Measurements from ENCODE around the gene GPANK1. TPM values are rescaled to one million over a fixed set of nuclear protein-coding genes. Genes with fewer than 3 reads are reported as not detected.
"Not testable (repeated sequence)": the region's sequence is repeated elsewhere in the genome, so short reads cannot be mapped to it uniquely, and the experiment has no call there.

The GPANK1 gene
- 16.7 TPM for total RNA-seq

- ATAC-seq (peak; percentile 84), DNase-seq (ENCODE audit: low spot score) (peak; percentile 92)
- intact Hi-C loops (cut with DNase I) = no loop called here
Measured at GRCh38 chr6:31664790-31665500, at the start of gene GPANK1. Gene GPANK1 (minus strand): TSS chr6:31664997. CDS start chr6:31664478, 519 bp downstream.

DNA sequence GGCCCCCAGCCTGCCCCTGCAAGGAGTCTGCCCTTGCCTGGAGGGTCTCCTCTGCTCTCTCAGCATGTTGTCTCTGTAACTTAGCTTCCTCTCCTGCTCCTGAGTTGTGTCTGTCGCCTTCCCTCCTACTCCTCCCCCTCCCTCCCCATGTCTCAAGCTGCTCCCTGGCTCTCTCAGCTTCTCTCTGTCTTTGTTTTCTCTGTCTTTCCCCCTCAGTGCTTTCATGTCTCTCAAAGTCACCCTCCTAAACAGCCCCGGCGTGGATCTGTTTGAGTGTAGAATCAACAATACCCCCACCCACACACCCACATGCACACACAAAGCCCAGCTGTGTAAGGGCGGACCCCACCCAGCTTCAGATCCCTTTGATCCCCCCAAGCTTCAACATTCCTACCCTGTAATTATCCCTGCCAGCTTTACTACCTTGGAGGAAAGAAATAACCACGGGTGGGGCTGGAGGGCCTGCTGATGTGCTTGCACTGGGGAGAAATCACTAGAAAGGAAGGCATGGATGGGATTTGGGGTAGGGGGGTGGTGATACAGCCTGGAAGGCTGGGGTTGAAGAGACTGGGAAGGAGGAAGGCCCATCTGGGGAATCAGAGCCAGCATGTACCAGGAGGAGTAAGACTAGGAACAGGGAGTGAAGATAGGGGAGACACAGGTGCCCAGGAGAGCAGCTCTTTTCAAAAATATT, 49.3 kb upstream of the GPANK1 start:
- DNase-seq (ENCODE audit: low spot score) (no peak), ATAC-seq (no peak)
- intact Hi-C loops (cut with DNase I) = no loop called here

DNA sequence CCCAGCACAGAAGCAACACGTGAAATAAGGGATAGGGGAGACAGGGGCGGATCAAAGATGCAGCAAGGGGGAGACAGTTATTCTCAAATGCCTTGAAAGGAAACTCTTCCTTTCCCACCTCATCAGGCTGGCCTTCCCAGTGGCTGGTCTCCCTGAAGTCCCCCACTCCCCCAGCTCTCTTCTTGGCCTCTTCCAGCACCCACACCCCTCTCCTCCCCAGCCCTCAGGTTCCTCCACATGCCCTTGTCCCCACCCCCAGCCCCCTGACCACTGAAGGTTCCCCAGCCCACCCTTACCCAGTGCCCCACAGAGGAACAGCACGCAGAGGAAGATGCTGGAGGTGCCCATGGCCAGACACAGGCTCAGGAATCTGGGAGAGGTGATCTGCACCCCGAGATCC, 48.7 kb upstream of the GPANK1 start:
- ATAC-seq (no peak), DNase-seq (ENCODE audit: low spot score) (no peak)
- intact Hi-C loops (cut with DNase I) = no loop called here

DNA sequence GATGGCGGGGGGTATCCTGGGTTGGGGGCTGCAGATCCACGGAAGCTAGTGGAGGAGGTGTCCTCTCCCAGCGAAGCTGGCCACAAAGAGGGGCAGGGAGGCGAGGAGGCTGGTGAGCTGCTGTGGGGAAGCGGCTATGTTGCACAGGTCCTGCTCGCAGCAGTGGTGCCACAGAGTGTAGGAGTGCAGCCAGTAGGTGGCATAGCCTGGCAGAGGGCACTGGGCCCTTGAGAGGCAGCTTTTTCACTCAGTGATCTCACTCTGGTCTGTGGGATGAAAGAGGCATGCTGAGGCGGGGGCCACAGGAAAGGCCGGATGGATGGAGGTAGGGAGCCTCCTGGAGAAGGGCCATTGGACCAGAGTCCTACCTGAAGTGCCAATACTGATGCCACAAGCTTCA, 47.5 kb upstream of the GPANK1 start:
- DNase-seq (ENCODE audit: low spot score) (no peak), ATAC-seq (peak; percentile 53)

DNA sequence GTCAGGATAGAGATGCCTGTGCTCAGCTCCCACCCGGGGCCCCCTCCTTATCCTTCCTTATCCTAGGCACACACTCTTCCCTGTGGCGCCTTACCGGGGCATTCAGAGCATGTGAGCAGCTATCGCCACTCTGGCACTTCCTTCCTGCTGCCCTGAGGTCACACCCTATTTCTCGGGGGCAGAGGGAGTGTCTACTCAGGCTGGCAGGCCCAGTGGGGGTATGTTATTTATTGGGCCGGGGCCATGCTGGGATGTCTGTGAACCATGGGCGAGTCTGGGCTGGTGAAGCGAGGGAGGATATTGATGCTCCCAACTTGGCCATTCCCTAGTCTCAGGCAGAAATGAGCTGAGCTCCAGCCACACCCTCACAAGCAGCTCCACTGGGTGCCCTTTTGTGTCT, 46.4 kb upstream of the GPANK1 start:
- ATAC-seq (peak; percentile 7), DNase-seq (ENCODE audit: low spot score) (no peak)
- intact Hi-C loops (cut with DNase I) = no loop called here

More for the DNA sequence above, 47.5 kb upstream of the GPANK1 start:
- intact Hi-C loops (cut with DNase I) = no loop called here

GRCh38 chr6:31710523-31711219, 45.9 kb upstream of the GPANK1 start:
- DNase-seq (ENCODE audit: low spot score) (no peak), ATAC-seq (no peak)
- intact Hi-C loops (cut with DNase I) = no loop called here

DNA sequence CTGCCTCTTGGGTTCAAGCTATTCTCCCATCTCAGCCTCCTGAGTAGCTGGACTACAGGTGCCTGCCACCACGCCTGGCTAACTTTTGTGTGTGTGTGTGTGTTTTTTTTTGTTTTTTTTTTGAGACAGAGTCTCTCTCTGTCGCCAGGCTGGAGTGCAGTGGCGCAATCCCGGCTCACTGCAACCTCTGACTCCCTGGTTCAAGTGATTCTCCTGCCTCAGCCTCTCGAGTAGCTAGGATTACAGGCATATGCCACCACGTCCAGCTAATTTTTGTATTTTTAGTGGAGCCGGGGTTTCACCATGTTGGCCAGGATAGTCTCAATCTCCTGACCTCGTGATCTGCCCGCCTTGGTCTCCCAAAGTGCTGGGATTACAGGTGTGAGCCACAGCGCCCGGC, 44.4 kb upstream of the GPANK1 start:
- intact Hi-C loops (cut with DNase I); ATAC-seq; DNase-seq (ENCODE audit: low spot score): not testable (repeated sequence)

DNA sequence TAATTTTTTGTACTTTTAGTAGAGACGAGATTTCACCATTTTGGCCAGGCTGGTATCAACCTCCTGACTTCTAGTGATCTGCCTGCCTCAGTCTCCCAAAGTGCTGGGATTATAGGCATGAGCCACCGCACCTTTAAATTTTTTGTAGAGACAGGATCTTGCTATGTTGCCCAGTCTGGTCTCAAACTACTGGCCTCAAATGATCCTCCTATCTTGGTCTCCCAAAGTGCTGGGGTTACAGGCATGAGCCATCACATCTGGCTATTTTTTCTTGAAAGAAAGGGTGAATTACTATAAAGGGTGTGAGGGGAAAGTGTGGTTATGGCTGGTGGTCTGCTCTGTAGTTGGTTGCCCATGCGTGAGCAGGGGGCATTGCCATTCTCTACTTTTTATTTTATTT, 43.4 kb upstream of the GPANK1 start:
- DNase-seq (ENCODE audit: low spot score) (no peak), ATAC-seq (no peak)
- intact Hi-C loops (cut with DNase I) = no loop called here

DNA sequence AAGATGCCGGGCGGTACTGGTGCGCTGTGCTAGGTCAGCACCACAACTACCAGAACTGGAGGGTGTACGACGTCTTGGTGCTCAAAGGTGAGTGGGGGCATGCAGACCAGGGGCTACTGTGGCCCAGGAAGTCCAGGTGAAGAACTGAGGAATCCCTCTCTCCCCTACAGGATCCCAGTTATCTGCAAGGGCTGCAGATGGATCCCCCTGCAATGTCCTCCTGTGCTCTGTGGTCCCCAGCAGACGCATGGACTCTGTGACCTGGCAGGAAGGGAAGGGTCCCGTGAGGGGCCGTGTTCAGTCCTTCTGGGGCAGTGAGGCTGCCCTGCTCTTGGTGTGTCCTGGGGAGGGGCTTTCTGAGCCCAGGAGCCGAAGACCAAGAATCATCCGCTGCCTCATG, 42.9 kb upstream of the GPANK1 start:
- intact Hi-C loops (cut with DNase I) = no loop called here
- no peak for ATAC-seq

GRCh38 chr6:31706599-31706998, 41.8 kb upstream of the GPANK1 start, which contains the start of gene LY6G6F:
Gene LY6G6F (plus strand): TSS chr6:31706866. CDS start chr6:31706907, 41 bp downstream.
- intact Hi-C loops (cut with DNase I) = no loop called here
- ATAC-seq (no peak), DNase-seq (ENCODE audit: low spot score) (no peak)

More for the DNA sequence above, 42.9 kb upstream of the GPANK1 start:
- no peak for DNase-seq (ENCODE audit: low spot score)

DNA sequence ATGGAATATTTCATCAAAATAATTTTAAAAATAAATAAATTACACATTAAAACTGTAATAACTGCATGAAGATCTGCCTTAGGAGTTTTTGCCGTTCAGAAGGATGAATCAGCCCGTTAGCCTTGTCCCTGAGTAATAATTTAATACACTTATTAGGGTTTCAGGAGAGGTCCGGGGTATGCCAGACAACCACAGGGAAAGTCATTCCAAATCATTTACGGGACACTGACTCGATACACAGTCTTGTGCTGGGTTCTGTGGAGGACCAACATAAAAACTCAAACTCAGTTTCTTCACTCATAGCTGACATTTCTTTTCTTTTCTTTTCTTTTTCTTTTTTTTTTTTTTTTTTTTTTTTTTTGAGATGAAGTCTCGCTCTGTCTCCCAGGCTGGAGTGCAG, 41.1 kb upstream of the GPANK1 start:
- DNase-seq (ENCODE audit: low spot score) (no peak), ATAC-seq (no peak)
- intact Hi-C loops (cut with DNase I) = no loop called here

GRCh38 chr6:31702819-31703716, 38.3 kb upstream of the GPANK1 start, which contains the start of gene ABHD16A:
Gene ABHD16A (minus strand): TSS chr6:31703324. CDS start chr6:31703281, 43 bp downstream.
- peak; percentile 99 for DNase-seq (ENCODE audit: low spot score)
- peak; percentile 99 for ATAC-seq
- intact Hi-C loops (cut with DNase I) = no loop called here

DNA sequence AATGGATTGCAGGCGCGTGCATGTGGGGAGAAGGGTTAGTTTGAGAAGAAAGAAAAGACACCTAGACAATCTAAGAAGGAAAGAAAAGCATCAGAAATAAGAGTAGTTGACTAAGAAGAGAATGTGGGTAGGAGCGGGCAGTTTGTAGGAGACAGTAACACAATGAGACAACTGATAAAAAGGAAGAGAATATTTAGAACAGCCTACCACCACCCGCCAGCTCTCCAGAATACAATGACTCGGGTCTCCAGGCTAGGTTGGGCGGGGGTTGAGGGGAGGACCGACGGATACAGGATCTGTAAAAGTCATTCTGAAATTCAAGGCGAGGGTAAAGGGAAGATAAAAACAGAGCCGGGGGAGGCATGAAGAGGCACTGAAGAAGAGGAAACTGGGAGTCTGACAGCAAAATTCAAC, 37.6 kb upstream of the GPANK1 start:
- intact Hi-C loops (cut with DNase I) = no loop called here
- ATAC-seq (peak; percentile 11), DNase-seq (ENCODE audit: low spot score) (no peak)

GRCh38 chr6:31701666-31702404, 37.0 kb upstream of the GPANK1 start:
- intact Hi-C loops (cut with DNase I) = no loop called here
- ATAC-seq (peak; percentile 1), DNase-seq (ENCODE audit: low spot score) (no peak)

- no peak for ATAC-seq
- intact Hi-C loops (cut with DNase I) = no loop called here
- no peak for DNase-seq (ENCODE audit: low spot score)
Measured at GRCh38 chr6:31700740-31701401, 36.1 kb upstream of the GPANK1 start.

- DNase-seq (ENCODE audit: low spot score) (no peak), ATAC-seq (no peak)
- intact Hi-C loops (cut with DNase I) = no loop called here
Measured at GRCh38 chr6:31697555-31697954, 32.8 kb upstream of the GPANK1 start.

GRCh38 chr6:31693535-31693934, 28.7 kb upstream of the GPANK1 start:
- ATAC-seq = no peak
- intact Hi-C loops (cut with DNase I) = no loop called here
- DNase-seq (ENCODE audit: low spot score) = no peak

DNA sequence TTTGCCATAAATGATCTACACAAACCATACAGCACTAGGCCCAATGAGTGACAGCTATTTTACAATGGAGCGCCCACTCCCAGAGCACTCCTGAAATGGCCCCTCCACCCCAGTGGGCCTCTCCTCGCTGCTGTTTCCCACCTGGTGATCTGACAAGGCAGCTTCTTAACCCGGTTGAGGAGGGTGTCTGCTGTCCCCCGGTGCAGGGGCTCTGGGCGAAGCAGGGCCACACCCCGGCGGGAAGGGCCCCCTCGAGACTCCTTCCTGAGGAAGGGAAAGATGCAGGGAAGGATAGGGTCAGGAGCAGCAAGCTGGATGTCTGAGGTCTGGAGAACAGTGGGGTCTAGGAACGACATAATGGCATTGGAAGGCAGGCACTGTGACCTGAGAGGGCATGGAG, 28.1 kb upstream of the GPANK1 start:
- ATAC-seq = no peak
- no peak for DNase-seq (ENCODE audit: low spot score)
- intact Hi-C loops (cut with DNase I) = no loop called here

All from sciatic nerve (tissue), 2 donors.